ENCODE measurements around the gene SOX15.

Gene SOX15

GRCh38 chr17:7589891-7590691, at the start of gene SOX15:
Gene SOX15 (minus strand): TSS chr17:7590094. CDS start chr17:7589676, 418 bp downstream.
- DNase-seq (ENCODE audit: low spot score) (peak; percentile 85), ATAC-seq (ENCODE audit: low read depth) (peak; percentile 43)
- H3K36me3 ChIP-seq (ENCODE audit: low read depth) = peaks cover 66% of the 10 kb centered on the region
- H3K9me3 ChIP-seq (ENCODE audit: severe bottlenecking) = no peaks in the 10 kb centered on the region
- peak within 1 kb of the TSS; percentile 97 for H3K27ac ChIP-seq (ENCODE audit: poor library complexity, severe bottlenecking)
- TF ChIP-seq CTCF (IDR thresholded peaks at IDR 0.05; ENCODE audit: poor library complexity, severe bottlenecking) = no peak
- H3K27me3 ChIP-seq (ENCODE audit: insufficient read depth, poor library complexity, severe bottlenecking) = no peaks in the 10 kb centered on the region
- peaks cover 17% of the 10 kb centered on the region for H3K4me1 ChIP-seq (ENCODE audit: insufficient read depth, poor library complexity, severe bottlenecking)
- H3K4me3 ChIP-seq (ENCODE audit: severe bottlenecking) = peak within 1 kb of the TSS; percentile 66

- TF ChIP-seq CTCF (IDR thresholded peaks at IDR 0.05; ENCODE audit: poor library complexity, severe bottlenecking) = no peak
- no peak overlapping the region for H3K4me3 ChIP-seq (ENCODE audit: severe bottlenecking)
- H3K4me1 ChIP-seq (ENCODE audit: insufficient read depth, poor library complexity, severe bottlenecking) = no peaks in the 10 kb centered on the region
- H3K27me3 ChIP-seq (ENCODE audit: insufficient read depth, poor library complexity, severe bottlenecking) = no peaks in the 10 kb centered on the region
- no peaks in the 10 kb centered on the region for H3K9me3 ChIP-seq (ENCODE audit: severe bottlenecking)
- no peak for ATAC-seq (ENCODE audit: low read depth)
- no peak overlapping the region for H3K27ac ChIP-seq (ENCODE audit: poor library complexity, severe bottlenecking)
- DNase-seq (ENCODE audit: low spot score) = no peak
- H3K36me3 ChIP-seq (ENCODE audit: low read depth) = no peaks in the 10 kb centered on the region
Observed at GRCh38 chr17:7636163-7636562, 46.3 kb upstream of the SOX15 start.

GRCh38 chr17:7634384-7634783, 44.5 kb upstream of the SOX15 start:
- Histone ChIP-seq H3K27ac (ENCODE audit: poor library complexity, severe bottlenecking) (no peak overlapping the region), H3K9me3 (ENCODE audit: severe bottlenecking) (no peaks in the 10 kb centered on the region), H3K27me3 (ENCODE audit: insufficient read depth, poor library complexity, severe bottlenecking) (no peaks in the 10 kb centered on the region), H3K4me3 (ENCODE audit: severe bottlenecking) (no peak overlapping the region), H3K4me1 (ENCODE audit: insufficient read depth, poor library complexity, severe bottlenecking) (no peaks in the 10 kb centered on the region), H3K36me3 (ENCODE audit: low read depth) (no peaks in the 10 kb centered on the region)
- no peak for DNase-seq (ENCODE audit: low spot score)
- TF ChIP-seq CTCF (IDR thresholded peaks at IDR 0.05; ENCODE audit: poor library complexity, severe bottlenecking) = peak; percentile 24
- no peak for ATAC-seq (ENCODE audit: low read depth)

- H3K36me3 ChIP-seq (ENCODE audit: low read depth) = no peaks in the 10 kb centered on the region
- no peak for ATAC-seq (ENCODE audit: low read depth)
- no peak for DNase-seq (ENCODE audit: low spot score)
- H3K4me3 ChIP-seq (ENCODE audit: severe bottlenecking) = no peak overlapping the region
- no peak for TF ChIP-seq CTCF (IDR thresholded peaks at IDR 0.05; ENCODE audit: poor library complexity, severe bottlenecking)
- H3K9me3 ChIP-seq (ENCODE audit: severe bottlenecking) = no peaks in the 10 kb centered on the region
- H3K27ac ChIP-seq (ENCODE audit: poor library complexity, severe bottlenecking) = no peak overlapping the region
- H3K27me3 ChIP-seq (ENCODE audit: insufficient read depth, poor library complexity, severe bottlenecking) = no peaks in the 10 kb centered on the region
- no peaks in the 10 kb centered on the region for H3K4me1 ChIP-seq (ENCODE audit: insufficient read depth, poor library complexity, severe bottlenecking)
Observed at GRCh38 chr17:7633093-7633492, 43.2 kb upstream of the SOX15 start.

- H3K4me1 ChIP-seq (ENCODE audit: insufficient read depth, poor library complexity, severe bottlenecking) = no peaks in the 10 kb centered on the region
- H3K9me3 ChIP-seq (ENCODE audit: severe bottlenecking) = no peaks in the 10 kb centered on the region
- DNase-seq (ENCODE audit: low spot score) (no peak), ATAC-seq (ENCODE audit: low read depth) (peak; percentile 32; the same call in 1 of the 3 replicates)
- H3K4me3 ChIP-seq (ENCODE audit: severe bottlenecking) = no peak overlapping the region
- H3K27ac ChIP-seq (ENCODE audit: poor library complexity, severe bottlenecking) = no peak overlapping the region
- H3K36me3 ChIP-seq (ENCODE audit: low read depth) = no peaks in the 10 kb centered on the region
- no peaks in the 10 kb centered on the region for H3K27me3 ChIP-seq (ENCODE audit: insufficient read depth, poor library complexity, severe bottlenecking)
- peak; percentile 54 for TF ChIP-seq CTCF (IDR thresholded peaks at IDR 0.05; ENCODE audit: poor library complexity, severe bottlenecking)
Observed at GRCh38 chr17:7632492-7632894, 42.6 kb upstream of the SOX15 start.

Data from RWPE2 (cell line).